Cardiac septum (tissue), 1 donor: ENCODE measurements around the gene MAPK7. TPM values are rescaled to one million over a fixed set of nuclear protein-coding genes. Genes with fewer than 3 reads are reported as not detected.

Source experiments
- DNase-seq: peaks from one replicate; pipeline ENCODE4 v3.0.0-alpha.2; 2020; ENCODE audit warnings: low spot score
- intact Hi-C: fragments of 100-400 bp; cut with DNase I; formaldehyde crosslinking; loops from one replicate; pipeline ENCODE4 v1.14.0; 2022
- total RNA-seq: library from RNA; stranded (reverse); fragmentation: NEBNext Ultra II Directional; extraction: Animal tissue kit (Norgen Biotek cat#: 25700); gene quantifications from one replicate; pipeline ENCODE4 v1.2.1, GENCODE V29; 2021
- donor health status: DM: no; HTN: no; CAD: no.

MAPK7 gene
- total RNA-seq, 1 donor from 2014 or later: 17.5 TPM

DNA sequence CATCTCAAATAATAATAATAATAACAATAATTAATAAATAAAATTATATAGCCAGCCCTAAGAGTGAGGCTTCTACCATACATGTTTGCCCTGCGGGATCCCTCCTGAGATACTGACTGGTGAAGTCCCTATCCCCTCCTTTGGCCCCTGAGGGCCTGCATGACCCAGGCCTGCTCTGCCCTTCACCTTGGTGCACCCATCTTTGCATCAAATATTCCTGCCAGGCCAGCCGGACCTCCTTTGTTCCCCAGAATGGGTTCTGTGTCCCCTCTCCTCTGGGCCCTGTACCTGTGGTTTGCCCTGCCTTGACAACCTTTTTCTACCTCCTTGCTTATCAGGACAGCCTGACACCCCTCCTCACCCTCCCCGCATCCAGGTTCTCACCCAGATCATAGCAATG is 30.8 kb downstream of the MAPK7 start:
- peak; percentile 15 for DNase-seq
- intact Hi-C loops: loop anchor here (5.0 kb wide), 1 partner anchor 42 kb away; no protein-coding TSS in a partner anchor

DNA sequence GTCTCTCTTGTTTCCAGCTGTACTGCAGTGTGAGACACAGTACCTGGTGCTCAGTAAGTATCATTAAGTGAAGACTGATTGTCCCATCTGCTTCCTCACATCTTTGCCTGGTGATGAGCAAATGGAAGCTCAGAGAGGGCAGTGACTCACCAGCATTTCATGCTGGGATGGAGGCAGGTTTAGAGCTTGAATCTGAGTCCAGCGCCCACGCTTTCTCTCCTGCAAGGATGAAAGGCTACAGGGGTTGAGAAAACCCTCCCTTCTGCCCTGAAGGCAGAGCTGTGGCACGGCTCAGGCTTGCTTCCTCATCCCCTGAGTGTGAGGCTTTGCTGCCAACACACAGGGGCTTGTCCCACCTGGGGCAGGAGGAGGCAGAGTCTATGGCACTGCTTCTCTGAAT is 31.2 kb downstream of the MAPK7 start:
- intact Hi-C loops: loop anchor here (5.0 kb wide), 1 partner anchor 42 kb away; no protein-coding TSS in a partner anchor
- peak; percentile 36 for DNase-seq

DNA sequence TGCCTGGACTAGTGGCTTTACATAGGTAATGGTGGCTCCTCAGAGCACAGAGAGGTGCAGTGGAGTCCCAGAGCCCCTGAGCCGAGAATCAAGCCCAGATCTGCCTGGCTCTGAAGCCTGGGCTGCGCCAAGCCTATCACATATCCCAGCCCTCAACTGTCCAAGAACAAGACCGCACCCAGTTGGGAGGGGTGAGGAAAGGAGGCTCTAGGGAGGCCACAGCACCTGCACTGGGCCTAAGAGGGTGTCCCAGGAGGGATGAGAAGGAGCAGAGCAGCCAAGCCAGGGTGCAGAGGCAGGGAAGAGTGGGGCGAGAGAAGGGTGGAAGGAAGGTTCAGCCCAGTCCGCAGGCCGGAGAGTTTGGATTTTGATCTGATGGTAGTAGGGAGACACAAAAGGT is 31.8 kb downstream of the MAPK7 start:
- DNase-seq: peak; percentile 33
- intact Hi-C loops: no loop called here

DNA sequence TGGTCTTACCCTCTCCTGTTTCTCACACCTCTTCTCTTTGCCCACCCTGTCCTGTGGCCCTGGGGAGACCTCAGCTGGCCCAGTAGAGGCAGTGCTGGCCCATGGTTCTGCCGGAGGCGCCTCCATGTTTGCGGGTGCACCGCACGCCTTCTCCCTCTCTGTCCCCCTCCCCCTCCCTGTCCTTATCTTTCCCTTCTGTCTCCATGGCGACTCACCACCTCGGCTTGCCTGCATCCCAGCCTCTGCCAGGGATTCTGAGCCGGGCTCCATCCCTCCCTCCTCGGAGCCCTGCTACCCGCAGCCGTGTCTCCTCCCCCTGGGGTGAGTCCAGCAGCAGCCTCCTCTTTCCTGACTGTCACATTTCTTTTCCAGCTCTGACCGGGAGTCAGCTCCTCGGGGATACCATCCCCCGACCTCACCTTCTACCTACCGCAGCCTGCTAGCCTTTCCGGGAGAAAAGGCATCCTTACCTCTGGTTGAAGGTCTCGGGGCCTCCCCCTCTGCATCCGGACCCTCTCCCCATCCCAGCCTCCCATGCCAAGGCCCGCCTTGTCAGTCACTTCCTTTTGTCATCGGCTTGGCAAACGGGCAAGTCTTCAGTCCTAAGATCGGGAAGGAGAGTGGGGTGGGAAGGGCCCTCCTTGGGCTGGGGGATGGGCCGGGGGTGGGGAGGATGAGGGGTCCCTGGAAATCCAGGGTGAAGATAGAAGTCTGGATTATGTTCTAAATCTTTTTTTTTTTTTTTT is 32.8 kb downstream of the MAPK7 start, which contains the start of gene RNF112:
Gene RNF112 (plus strand): TSS at position 358 of the 746 bp plus-strand sequence. CDS start 177 bp downstream, at position 535.
- intact Hi-C loops: no loop called here
- DNase-seq: peak; percentile 70

DNA sequence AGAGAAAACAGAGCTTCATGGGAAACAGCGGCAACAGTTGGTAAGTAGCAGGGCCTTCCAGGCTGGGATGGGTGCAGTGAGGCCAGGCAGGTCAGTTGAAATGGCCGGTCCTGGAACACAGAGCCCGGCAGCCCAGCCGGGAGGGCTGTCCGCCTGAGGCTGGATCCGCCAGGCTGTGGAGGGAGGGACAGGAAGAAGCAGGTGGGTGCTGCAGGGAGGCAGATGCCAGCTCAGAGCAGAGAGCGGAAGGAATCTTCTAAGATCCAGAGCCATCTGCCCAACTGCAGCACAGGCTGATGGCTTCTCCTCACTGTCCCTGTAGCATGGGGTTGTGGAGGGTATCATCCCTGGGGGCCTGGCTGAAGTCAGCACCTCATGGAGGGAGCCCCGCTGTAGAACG is 33.3 kb downstream of the MAPK7 start:
- peak; percentile 57 for DNase-seq
- intact Hi-C loops: no loop called here

DNA sequence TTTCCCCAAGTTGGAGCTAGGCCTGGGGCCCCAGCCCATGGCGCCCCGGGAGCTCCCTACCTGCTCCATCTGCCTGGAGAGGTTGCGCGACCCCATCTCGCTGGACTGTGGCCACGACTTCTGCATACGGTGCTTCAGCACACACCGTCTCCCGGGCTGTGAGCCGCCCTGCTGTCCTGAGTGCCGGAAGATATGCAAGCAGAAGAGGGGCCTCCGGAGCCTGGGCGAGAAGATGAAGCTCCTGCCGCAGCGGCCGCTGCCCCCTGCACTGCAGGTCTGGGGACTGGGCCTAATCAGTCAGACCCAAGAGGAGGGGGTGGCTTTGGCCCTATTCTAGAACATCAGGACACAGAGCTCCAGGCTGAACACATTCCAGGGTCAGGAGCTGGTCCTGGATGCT is 34.2 kb downstream of the MAPK7 start:
- DNase-seq: no peak
- intact Hi-C loops: no loop called here

DNA sequence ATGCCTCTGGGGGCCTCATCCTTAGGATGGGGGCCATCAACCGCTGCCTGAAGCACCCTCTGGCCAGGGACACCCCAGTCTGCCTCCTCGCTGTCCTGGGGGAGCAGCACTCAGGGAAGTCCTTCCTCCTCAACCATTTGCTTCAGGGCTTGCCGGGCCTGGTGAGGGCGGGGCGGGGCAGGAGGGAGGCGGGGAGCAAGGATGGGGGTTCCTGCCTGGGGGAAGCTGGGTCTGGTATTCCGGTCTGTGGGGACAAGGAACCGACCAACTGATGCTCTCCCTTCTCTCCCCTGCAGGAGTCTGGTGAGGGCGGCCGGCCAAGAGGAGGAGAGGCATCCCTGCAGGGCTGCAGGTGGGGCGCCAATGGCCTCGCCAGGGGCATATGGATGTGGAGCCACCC is 34.7 kb downstream of the MAPK7 start:
- no peak for DNase-seq
- intact Hi-C loops: no loop called here

DNA sequence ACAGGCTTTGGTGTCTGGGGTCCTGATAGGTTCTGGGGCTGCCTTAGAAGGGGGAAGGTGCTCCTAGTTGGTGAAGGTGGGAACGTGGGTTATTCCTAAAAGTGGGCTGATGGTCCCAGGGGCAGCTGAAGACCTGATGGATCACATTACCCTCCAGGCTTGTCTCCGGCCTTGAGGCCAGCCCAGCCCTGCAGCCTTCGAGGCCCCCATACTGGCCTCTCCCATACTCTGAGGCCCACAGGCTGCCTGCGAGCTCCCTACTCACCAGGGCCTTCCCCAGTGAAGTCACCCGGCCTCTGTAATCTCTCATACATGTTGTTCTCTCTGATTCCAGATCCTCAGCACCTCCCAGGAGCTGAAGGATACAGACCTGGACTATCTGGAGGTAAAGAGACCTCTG is 35.5 kb downstream of the MAPK7 start:
- intact Hi-C loops: no loop called here
- DNase-seq: no peak

DNA sequence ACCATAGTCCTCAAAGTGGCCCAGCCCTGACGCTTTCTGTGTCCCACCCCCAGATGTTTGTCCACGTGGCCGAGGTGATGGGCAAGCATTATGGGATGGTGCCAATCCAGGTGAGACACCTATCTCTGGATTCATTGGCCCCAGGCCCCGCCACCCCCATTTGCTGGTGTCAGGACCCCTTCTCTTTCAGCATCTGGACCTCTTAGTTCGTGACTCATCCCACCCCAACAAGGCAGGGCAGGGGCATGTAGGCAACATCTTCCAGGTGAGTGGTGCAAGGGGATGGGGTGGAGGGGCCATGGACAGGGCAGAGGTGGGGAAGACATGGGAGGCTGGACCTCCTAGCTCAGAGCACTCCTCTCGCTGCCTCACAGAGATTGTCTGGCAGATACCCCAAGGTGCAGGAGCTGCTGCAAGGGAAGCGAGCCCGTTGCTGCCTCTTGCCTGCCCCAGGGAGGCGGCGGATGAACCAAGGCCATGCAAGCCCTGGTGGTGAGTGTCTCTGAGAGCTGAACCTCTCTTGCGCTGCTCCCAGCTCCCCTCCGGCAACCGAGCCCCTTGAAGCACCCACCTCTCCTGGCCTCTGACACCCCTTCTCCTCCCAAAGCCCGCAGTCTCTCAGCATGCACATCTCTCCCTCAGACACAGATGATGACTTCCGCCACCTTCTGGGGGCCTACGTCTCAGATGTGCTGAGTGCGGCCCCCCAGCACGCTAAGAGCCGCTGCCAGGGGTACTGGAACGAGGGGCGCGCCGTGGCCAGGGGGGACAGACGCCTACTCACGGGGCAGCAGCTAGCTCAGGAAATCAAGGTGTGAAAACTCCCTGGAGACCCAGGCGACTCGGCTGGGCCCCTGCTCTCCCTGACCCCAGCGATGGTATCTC is 36.3 kb downstream of the MAPK7 start:
- intact Hi-C loops: no loop called here

DNA sequence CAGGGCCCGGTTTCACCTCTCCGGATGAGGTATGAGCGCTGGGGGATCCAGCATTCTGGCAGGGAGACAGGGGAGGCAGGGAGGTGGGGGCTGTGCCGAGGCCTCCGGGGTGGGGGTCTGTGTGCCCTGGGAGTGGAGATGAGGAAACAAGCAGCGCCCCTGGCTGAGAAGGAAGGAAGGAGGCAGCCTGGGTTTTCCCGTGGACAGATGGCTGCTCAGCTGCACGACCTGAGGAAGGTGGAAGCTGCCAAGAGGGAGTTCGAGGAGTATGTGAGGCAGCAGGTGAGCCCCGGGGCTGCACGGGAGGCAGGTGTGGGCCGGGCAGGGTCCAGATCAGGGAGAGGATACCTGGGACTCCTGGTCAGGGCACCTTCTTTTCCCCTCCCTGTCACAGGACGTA is 37.0 kb downstream of the MAPK7 start:
- intact Hi-C loops: no loop called here
- DNase-seq: no peak

More for the DNA sequence above, 36.3 kb downstream of the MAPK7 start:
- DNase-seq: peak; percentile 15

DNA sequence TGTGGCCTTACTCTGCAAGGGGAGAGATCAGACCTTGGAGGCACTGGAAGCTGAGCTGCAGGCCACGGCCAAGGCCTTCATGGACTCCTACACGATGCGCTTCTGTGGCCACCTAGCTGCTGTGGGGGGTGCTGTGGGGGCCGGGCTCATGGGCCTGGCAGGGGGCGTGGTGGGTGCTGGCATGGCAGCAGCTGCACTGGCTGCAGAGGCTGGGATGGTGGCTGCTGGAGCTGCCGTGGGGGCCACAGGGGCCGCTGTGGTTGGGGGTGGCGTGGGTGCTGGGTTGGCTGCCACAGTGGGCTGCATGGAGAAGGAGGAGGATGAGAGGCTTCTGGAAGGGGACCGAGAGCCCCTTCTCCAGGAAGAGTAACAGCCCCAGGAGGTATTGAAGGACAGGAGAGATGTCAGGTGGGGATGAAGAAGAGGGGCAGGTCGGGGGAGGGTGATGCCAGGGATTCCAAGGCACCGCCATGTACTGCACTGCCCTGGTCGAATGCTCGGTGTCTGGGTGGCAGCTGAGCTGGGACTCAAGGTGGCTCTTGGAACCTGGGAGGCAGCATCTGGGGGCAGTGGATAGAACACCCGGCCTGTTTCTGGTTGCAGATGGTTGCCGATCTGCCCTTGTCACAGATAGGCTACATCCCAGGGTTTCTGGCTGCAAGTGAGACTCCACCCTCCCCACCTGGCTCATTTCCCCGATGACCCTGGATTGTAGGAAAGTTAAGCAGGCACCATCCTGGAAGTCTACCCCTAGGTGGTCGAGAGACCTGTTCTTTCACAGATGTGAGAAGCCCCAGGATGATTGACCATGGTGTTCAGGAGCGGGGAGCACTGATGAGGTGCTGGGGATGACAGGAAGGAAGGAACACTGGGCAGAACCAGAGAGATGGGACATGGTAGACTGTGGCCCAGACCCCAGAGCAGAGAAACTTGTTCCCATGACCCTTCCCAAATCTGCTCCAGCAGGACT is 37.8 kb downstream of the MAPK7 start:
- DNase-seq: no peak
- intact Hi-C loops: no loop called here

DNA sequence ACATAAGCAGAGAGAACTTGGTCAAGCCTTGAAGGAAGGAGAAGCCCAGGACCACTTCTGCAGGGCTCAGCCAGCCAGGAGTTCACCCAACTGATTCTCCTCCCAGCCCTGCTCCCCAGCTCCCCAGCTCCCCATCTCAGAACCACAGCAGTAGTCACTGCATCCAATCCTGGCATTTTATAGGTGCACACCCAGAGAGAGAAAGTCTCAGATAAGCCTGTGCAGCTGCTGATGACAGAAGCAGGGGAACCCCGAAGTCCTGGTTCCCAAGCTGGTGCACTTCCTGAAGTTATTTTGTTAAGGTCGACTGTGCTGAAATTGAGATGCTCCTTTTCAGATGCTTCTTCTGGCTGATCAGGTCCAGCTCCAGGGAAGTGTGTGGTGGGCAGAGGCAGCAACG is 39.3 kb downstream of the MAPK7 start:
- DNase-seq: no peak
- intact Hi-C loops: no loop called here

DNA sequence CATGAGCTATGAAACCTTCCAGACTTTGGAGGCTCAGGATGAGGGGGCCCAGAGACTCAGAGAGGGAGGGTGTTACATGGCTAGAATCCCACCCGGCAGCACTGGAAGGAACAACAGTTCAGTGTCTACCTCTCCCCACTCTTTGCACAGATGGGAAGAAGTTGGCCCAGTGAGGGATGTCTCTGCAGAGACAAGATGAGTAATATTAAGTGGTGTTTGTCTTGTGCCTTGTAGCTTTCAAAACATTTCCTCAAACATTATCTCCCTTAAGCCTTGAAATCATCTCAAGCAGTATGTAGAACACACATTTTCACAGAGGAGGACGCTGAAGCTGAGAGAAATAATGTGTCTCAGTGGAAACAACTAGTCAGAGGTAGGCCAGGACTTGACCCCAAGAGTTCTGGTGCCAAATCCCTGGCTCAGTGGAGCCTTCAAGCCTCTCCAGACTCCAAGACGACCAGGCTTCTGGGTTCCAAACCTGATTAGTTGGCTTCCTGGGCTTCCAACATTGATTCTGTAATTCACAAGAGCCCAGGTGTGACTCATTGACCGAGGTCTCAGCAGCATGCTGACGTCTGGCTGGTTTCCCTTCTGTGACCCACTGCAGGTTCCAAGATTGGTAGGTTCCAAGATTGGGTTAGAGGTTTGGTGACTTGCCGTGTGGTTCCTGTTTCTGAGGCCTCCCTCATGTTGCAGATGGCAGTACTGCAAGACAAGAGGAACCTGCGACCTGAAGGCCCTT is 40.1 kb downstream of the MAPK7 start:
- no peak for DNase-seq
- intact Hi-C loops: no loop called here

DNA sequence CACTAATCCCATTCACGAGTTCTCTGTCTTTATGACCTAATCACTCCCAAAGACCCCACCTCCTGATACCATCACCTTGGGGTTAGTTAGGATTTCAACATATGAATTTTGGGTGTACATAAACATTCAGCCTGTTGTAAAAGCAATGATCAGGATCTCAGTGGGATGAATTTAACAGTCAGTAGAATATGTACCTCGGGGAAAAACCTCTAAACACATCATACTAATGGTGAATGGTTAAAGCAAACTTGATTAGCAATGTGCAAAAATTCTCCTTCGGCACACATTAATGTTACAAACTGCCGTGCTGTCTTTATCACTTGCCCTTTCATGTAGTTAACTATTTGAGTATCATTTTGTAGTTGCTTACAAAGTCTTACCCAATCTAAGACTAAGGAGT is 42.9 kb downstream of the MAPK7 start:
- intact Hi-C loops: no loop called here
- DNase-seq: no peak

DNA sequence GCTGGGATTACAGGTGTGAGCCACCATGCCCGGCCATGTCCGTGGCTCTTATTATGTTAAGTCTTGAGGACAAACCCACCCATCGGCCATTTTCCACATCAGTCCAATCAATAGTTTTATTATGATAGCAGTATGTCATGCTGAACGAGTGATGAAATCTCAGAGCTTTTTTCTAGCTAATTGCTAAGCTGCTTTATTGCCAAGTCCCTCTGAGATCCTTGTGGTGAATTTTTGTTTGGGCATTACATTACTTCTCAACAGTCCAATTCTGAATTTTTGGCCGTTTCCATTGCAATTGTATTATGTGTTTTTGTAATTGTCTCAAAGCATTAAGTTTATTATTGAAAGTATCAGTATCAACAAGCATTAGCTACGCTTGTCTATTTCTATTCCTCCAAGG is 43.6 kb downstream of the MAPK7 start:
- DNase-seq: no peak
- intact Hi-C loops: no loop called here

DNA sequence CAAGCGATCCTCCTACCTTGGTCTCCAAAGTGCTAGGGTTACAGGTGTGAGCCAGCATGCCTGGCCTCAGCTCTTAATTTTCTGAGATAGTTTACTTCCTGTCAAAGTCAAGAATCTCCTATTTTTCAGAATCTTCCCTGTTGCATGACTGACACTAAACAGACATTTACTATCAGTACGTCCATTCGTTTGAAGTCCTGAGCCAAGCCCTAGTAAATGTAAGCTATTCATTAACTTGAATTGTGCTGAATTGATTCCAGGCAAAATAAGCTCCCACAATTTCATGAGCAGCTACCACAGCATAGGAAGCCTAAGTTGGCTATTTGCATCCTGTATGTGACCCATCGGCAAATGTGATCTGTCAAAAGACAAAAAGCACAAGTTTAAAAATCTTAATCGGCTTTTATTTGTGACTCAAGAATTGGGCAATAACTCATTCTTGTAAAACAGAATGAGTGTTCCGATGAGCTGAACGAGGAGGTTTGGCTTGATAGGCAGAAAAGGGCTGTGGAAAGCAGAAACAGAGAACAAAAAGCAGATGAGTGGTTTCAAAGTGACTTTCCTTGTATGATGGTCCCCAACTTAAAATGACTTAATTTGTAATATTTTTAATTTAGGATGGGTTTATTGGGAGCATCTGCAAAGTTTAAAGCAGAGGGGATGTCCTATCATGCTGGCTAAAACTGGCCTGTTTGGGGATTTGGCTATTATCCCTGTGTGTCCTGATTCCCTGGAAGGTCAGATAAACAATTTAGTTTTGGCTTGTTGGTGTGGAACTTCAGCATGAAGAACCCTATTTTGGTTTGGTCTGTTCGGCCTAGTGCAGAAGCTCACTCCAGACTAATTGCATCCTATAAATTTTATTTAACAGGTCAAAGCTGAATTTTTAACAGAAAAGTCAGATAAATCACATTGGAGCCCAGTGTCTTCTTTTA is 46.9 kb downstream of the MAPK7 start:
- DNase-seq: no peak

DNA sequence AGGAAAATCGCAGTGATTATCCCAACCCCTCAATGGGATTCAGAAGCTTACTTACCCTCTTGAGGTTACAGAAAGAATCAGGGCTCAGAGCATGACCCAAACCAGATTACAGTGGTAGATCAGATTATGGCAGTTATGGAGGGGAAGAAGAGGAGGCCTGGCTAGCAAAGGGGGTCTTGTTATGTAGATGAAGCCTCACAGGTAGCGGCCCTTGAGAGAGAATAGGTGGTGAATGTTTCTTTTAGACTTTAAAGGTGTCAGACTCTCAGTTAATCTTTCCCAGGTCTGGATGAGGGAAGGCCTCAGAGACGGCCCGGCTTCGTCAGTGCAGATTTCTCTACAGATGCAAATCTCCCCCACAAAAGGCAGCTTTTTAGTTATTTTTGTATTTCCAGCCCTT is 48.3 kb downstream of the MAPK7 start:
- intact Hi-C loops: no loop called here
- no peak for DNase-seq

More for the DNA sequence above, 46.9 kb downstream of the MAPK7 start:
- intact Hi-C loops: no loop called here

DNA sequence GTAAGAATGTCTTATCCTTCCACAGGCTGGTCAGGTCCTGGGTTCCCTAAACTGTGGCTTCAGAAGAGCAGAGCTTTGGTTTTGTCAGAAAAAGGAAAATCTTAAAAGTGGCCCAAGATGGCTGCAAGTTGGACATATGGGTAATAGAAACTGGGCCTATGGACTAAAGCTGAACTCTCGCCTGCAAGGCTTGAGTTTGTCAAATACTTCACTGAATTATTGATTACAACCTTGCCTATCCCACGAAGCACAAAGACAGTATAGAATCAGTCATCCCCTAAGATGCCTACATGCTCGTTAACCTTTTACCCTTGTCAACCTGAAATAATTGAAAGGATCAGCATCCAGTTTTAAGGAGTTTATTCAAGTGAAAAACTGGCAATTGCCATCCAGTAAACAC is 53.4 kb downstream of the MAPK7 start:
- intact Hi-C loops: no loop called here
- DNase-seq: peak; percentile 9
